ENCODE measurements around the gene OGDH.

DNA sequence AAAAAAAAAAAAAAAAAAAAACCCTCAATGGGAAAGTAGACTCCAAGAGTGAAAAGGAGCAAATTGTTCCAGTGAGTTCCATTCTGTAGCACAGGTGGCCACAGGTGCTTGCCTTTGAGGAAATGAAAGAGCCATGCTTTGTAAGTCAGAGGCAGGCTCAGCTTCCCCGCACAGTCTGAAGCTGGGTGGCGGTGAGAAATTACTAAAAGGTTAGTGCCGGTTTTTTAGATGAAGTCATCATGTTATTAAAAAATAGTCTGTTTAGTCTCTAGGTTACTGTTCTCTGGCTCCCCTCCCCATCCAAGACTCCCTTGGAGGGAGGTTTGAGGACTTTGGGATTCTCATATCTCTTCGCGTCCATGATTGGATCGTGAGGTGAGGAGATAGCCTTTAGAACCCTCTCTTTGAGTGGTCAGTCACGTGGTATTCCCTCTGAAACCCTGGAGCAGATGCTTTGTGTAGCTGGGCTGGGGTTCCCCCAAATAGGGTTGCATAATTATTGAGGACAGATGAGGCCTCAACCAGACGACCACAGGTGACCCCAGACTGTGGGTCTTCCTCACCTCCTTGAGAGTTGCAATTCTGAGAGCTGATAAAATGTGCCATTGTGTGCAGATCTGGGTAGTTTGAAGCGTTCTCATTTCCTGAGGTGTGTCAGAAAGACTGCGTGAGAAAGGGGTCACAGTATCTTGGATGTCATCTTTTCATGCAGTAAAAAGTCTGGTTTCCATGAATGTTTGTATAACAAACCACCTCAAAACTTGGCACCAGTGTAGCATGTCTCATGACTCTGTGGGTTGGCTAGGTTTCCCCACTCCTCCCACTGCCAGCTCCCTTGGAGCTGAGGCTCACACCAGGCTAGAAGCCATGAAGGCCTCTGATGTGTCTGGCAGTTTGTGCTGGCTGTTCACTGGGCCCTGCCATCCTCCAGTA is 27.1 kb downstream of the OGDH start:
- TF ChIP-seq TBL1XR1 (IDR thresholded peaks at IDR 0.05; ENCODE audit: low read depth, low read length) (peak; percentile 81; the same call in 1 of the 2 replicates), CEBPB (IDR thresholded peaks at IDR 0.05; ENCODE audit: borderline replicate concordance in 1 of 2, low read depth in 2 of 2, low read length in 2 of 2) (peak; percentile 37 to 74; a peak in 2 of 4 replicates), NFYB (IDR thresholded peaks at IDR 0.05; ENCODE audit: insufficient read depth, low read depth, low read length) (no peak), MXI1 (IDR thresholded peaks at IDR 0.05; ENCODE audit: low read depth, low read length) (no peak; the same call in 1 of the 2 replicates), CHD1 (IDR thresholded peaks at IDR 0.05; ENCODE audit: low read depth, low read length) (no peak), CTCF (IDR thresholded peaks at IDR 0.05 in 2 of 3, conservative IDR thresholded peaks at IDR 0.05 in 1 of 3; ENCODE audit: control insufficient read depth in 2 of 3, extremely low read depth in 1 of 3, insufficient read depth in 1 of 3, low read depth in 3 of 3, low read length in 3 of 3) (no peak), MEF2B (IDR thresholded peaks at IDR 0.05; ENCODE audit: partially characterized antibody, poor library complexity, severe bottlenecking) (peak; percentile 75), SP1 (IDR thresholded peaks at IDR 0.05; ENCODE audit: low read depth, low read length) (peak; percentile 8), CBX3 (IDR thresholded peaks at IDR 0.05; ENCODE audit: borderline replicate concordance, low read depth) (no peak), POLR2A (IDR thresholded peaks at IDR 0.05; ENCODE audit: low read depth, low read length) (peak; percentile 35; the same call in 1 of the 2 replicates), PRDM15 (CRISPR knock-in tag; IDR thresholded peaks at IDR 0.05) (0 out of 2 replicates have a peak, but pooled peaks have one; percentile 46)
- TF ChIP-seq, protein P1, sequence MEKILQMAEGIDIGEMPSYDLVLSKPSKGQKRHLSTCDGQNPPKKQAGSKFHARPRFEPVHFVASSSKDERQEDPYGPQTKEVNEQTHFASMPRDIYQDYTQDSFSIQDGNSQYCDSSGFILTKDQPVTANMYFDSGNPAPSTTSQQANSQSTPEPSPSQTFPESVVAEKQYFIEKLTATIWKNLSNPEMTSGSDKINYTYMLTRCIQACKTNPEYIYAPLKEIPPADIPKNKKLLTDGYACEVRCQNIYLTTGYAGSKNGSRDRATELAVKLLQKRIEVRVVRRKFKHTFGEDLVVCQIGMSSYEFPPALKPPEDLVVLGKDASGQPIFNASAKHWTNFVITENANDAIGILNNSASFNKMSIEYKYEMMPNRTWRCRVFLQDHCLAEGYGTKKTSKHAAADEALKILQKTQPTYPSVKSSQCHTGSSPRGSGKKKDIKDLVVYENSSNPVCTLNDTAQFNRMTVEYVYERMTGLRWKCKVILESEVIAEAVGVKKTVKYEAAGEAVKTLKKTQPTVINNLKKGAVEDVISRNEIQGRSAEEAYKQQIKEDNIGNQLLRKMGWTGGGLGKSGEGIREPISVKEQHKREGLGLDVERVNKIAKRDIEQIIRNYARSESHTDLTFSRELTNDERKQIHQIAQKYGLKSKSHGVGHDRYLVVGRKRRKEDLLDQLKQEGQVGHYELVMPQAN (conservative IDR thresholded peaks at IDR 0.05) = 0 out of 2 replicates have a peak, but pooled peaks have one; percentile 24
